HG02852 (cell line): ENCODE data around the gene CLDN10.
"Not testable (repeated sequence)": the region's sequence is repeated elsewhere in the genome, so short reads cannot be mapped to it uniquely, and the experiment has no call there.

Experiments
- ATAC-seq: cut with Tn5 transposase; IDR thresholded peaks from one replicate; pipeline ENCODE4 v1.9.1; 2021; ENCODE audit warnings: mild to moderate bottlenecking, moderate library complexity; ENCODE audit not compliant: unreplicated experiment

Gene CLDN10

GRCh38 chr13:95552539-95553441, at the start of gene CLDN10:
Gene CLDN10 (plus strand): TSS chr13:95552720. CDS start chr13:95552754, 34 bp downstream.
- ATAC-seq, result no peak

- peak; percentile 66 for ATAC-seq
Measured at GRCh38 chr13:95503662-95504061, 48.9 kb upstream of the CLDN10 start.

- ATAC-seq, result no peak
Measured at GRCh38 chr13:95505265-95505664, 47.3 kb upstream of the CLDN10 start.

GRCh38 chr13:95505986-95506385, 46.5 kb upstream of the CLDN10 start:
- ATAC-seq, result no peak

GRCh38 chr13:95507991-95508390, 44.5 kb upstream of the CLDN10 start:
- ATAC-seq, result no peak

GRCh38 chr13:95508996-95509395, 43.5 kb upstream of the CLDN10 start:
- no peak for ATAC-seq

- no peak for ATAC-seq
Measured at GRCh38 chr13:95509521-95510310, 42.8 kb upstream of the CLDN10 start.

GRCh38 chr13:95510950-95511349, 41.6 kb upstream of the CLDN10 start:
- ATAC-seq, result no peak

GRCh38 chr13:95512424-95512823, 40.1 kb upstream of the CLDN10 start:
- ATAC-seq, result no peak

- no peak for ATAC-seq
Measured at GRCh38 chr13:95512957-95513356, 39.6 kb upstream of the CLDN10 start.

- not testable (repeated sequence) for ATAC-seq
Measured at GRCh38 chr13:95515606-95516005, 36.9 kb upstream of the CLDN10 start.

GRCh38 chr13:95516021-95516420, 36.5 kb upstream of the CLDN10 start:
- no peak for ATAC-seq

- no peak for ATAC-seq
Measured at GRCh38 chr13:95516492-95516891, 36.0 kb upstream of the CLDN10 start.

GRCh38 chr13:95523598-95523997, 28.9 kb upstream of the CLDN10 start:
- no peak for ATAC-seq

GRCh38 chr13:95524264-95524901, 28.1 kb upstream of the CLDN10 start:
- no peak for ATAC-seq

GRCh38 chr13:95527955-95528354, 24.6 kb upstream of the CLDN10 start:
- no peak for ATAC-seq

GRCh38 chr13:95530178-95530577, 22.3 kb upstream of the CLDN10 start:
- no peak for ATAC-seq

GRCh38 chr13:95533545-95534160, 18.9 kb upstream of the CLDN10 start:
- no peak for ATAC-seq

GRCh38 chr13:95535243-95535642, 17.3 kb upstream of the CLDN10 start:
- ATAC-seq, result peak; percentile 76

GRCh38 chr13:95536632-95537241, 15.8 kb upstream of the CLDN10 start:
- ATAC-seq, result no peak
